HUES64 (cell line): Measurements from ENCODE around the gene ZCCHC4.
"Not testable (repeated sequence)": the region's sequence is repeated elsewhere in the genome, so short reads cannot be mapped to it uniquely, and the experiment has no call there.

Experiments used
- H3K27ac ChIP-seq: 2 replicates; pipeline ENCODE4 v1.7.0; 2013; ENCODE audit warnings: low read depth, low read length, inconsistent platforms
- H3K27me3 ChIP-seq: 2 replicates; pipeline ENCODE4 v1.6.1; 2013; ENCODE audit warnings: mild to moderate bottlenecking, low read length; ENCODE audit not compliant: insufficient read depth
- H3K36me3 ChIP-seq: 2 replicates; pipeline ENCODE4 v1.6.1; 2013; ENCODE audit warnings: mild to moderate bottlenecking, low read length; ENCODE audit not compliant: insufficient read depth
- H3K4me1 ChIP-seq: 2 replicates; pipeline ENCODE4 v1.6.1; 2013; ENCODE audit warnings: mild to moderate bottlenecking, low read length, moderate library complexity; ENCODE audit not compliant: insufficient read depth
- H3K4me3 ChIP-seq: 2 replicates; pipeline ENCODE4 v1.5.1; 2013; ENCODE audit warnings: mild to moderate bottlenecking, low read length, moderate library complexity
- H3K9ac ChIP-seq: 2 replicates; pipeline ENCODE4 v1.6.1; 2013; ENCODE audit warnings: mild to moderate bottlenecking, low read depth, low read length
- H3K9me3 ChIP-seq: 2 replicates; pipeline ENCODE4 v1.6.1; 2013; ENCODE audit warnings: low read depth, low read length; ENCODE audit not compliant: insufficient read depth
- WGBS: fragments of 150-250, 120-280 bp; methylation state at CpG from one replicate; pipeline ENCODE4 v1.1.7; 2013; ENCODE audit warnings: missing lambda C conversion rate; 5-methylcytosine and 5-hydroxymethylcytosine counted together

Gene ZCCHC4

DNA sequence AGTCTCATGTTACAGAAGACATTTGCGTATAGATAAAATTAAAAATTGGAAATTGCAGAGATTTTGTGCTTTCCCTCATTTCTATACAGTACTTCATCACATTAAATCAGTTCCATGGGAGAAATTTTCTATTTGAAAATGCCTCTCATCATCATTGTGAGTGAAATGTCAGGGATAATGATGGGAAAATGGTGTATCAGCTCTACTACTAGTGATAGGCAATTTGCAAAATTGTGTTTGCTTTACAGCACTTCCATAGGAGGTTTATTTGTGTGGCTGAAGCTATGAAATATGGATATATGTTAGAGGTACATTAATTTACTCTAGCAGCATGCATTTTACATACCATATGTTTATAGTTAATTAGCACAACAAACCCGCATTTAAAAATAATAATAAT is 43.5 kb downstream of the ZCCHC4 start:
- H3K9ac ChIP-seq: no peak overlapping the region
- peaks cover 20% of the 10 kb centered on the region for H3K9me3 ChIP-seq
- no peak overlapping the region for H3K4me3 ChIP-seq
- peaks cover 20% of the 10 kb centered on the region for H3K36me3 ChIP-seq
- H3K27ac ChIP-seq: no peak overlapping the region
- WGBS: 100% methylated on average over 1 of the region's 2 CpGs
- no peaks in the 10 kb centered on the region; the same call in 1 of the 2 replicates for H3K4me1 ChIP-seq
- H3K27me3 ChIP-seq: no peaks in the 10 kb centered on the region

DNA sequence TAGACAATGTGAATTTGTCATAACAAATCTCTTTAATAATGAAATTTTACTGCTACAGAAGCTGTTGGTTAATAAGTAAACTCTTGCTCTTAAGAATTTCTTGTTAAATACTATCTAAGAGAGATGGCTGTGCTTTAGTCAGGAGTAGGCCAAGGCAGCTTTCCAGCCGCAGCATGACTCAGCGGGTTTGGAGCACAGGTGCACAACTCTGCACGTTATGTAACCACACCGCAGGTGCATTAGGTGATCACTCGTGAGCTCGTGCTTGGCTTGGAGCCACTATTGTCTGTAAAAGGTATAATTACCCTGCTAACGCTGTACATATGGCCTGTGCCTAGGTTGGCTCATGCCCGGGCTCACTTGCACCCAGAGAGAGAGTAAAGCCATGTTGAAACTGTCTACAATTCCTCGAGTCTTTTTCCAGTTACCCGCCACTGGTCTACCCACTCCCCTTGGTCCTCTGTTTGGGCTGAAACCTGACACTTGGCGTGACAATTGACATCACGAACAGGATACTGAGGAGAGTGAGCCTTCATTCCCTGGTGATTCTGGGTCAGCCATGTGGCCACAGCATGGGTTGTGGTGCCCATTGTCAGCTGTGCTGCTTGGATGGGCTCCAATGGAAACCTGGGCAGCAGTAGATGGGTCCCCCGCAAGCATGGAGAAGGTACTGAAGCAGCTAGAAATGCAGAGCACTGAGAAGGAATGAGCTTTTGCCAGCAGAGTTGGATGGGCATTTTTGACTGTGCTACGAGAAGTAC is 46.1 kb downstream of the ZCCHC4 start:
- Histone ChIP-seq H3K9ac (no peak overlapping the region), H3K27ac (no peak overlapping the region), H3K4me1 (no peaks in the 10 kb centered on the region), H3K36me3 (peaks cover 38% of the 10 kb centered on the region), H3K4me3 (no peak overlapping the region), H3K9me3 (peaks cover 21% of the 10 kb centered on the region), H3K27me3 (no peaks in the 10 kb centered on the region)
- WGBS: 90% methylated on average over 14 of the region's 14 CpGs

DNA sequence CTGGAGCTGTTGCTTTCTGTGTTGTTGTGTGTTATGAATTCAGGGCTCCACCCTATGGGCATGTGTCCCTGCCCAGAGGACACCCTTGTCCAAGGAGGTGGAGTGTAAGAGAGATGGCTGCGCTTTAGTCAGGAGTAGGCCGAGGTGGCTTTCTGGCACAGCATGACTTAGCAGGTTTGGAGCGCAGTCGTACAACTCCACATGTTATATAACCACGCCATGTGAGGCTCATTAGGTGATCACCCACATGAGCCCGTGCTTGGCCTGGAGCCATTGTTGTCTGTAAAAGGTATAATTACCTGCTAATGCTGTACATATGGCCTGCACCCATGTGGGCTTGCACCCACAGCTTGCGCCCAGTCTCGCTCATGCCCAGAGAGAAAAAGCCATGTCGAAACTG is 48.7 kb downstream of the ZCCHC4 start:
- Histone ChIP-seq H3K9me3 (peaks cover 21% of the 10 kb centered on the region), H3K27ac (no peak overlapping the region), H3K9ac (no peak overlapping the region), H3K27me3 (no peaks in the 10 kb centered on the region), H3K36me3 (peaks cover 54% of the 10 kb centered on the region), H3K4me1 (no peaks in the 10 kb centered on the region), H3K4me3 (no peak overlapping the region)
- WGBS: 97% methylated on average over 9 of the region's 9 CpGs

DNA sequence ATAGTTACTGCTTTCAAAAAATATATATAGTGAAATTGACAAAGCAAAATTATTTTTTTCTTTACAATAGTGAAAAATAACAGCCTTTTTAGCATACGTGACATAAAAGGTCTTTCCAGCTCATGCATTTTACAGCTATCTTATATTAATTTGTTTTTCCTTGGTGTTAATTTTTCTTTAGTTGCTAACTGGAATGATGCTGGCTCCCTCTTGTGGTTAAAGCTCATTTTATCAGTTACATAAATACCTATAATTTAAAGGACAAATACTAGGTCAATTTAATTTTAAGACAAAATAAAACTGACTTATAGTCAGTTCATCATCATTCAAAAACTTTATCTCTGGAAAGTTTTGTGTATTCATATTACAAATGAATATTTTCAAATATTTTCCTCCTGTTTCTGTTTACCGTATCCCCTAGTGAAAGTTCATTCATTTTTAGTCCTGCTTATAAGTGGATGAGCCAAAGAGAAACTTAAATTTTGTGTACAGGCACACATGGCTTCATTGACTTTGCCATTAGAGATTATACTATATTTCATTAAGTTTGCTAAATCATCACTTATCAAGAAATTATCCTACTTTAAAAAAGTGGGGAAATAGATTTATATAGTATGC is 54.5 kb downstream of the ZCCHC4 start:
- WGBS: 100% methylated on average over 1 of the region's 2 CpGs
- Histone ChIP-seq H3K36me3 (peaks cover 34% of the 10 kb centered on the region), H3K9ac (no peak overlapping the region), H3K27me3 (no peaks in the 10 kb centered on the region), H3K9me3 (no peaks in the 10 kb centered on the region), H3K27ac (no peak overlapping the region), H3K4me3 (no peak overlapping the region), H3K4me1 (peaks cover 12% of the 10 kb centered on the region)

DNA sequence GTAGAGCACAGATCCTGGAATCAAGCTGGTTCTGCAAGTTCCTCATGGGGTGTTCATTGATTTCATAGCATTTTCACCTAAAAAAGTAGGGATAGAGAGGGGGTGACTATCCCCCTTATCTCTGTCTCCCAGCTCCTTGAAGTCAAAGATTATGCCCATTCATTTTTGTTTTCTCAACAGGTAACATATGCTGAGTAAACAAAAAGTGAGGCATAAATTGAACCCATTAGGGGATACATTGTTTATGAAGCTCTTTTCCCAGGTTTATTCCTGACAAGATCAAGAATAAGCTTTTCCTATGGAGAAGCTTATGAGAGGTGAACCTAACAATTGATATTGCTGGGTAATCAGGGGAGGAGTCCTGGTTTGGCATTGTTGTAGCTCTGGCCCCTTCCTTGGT is 55.3 kb downstream of the ZCCHC4 start:
- H3K27ac ChIP-seq: no peak overlapping the region
- no peak overlapping the region for H3K9ac ChIP-seq

DNA sequence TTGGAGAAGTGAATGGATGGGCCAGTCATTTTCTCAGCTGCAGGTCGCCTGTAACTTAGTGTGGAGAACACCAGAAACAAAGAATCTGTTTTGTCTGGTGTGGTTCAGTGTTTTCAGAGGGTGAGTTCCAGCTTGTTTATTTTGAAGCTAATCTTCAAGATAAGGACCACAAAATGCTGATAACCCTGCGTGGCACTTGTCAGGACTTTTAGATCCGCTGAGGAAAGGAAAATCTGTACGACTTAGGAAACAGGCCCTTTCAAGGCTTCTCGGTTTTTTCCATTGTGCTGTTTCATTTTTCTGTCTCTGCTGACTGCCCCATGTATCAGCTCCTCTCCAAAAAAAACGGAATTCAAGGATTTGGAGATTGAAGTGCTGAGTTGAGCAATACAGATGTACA is 55.7 kb downstream of the ZCCHC4 start:
- 88% methylated on average over 6 of the region's 6 CpGs for WGBS
- Histone ChIP-seq H3K27me3 (no peaks in the 10 kb centered on the region), H3K9ac (no peak overlapping the region), H3K4me3 (no peak overlapping the region), H3K9me3 (no peaks in the 10 kb centered on the region), H3K27ac (no peak overlapping the region), H3K36me3 (peaks cover 26% of the 10 kb centered on the region), H3K4me1 (peaks cover 12% of the 10 kb centered on the region)

More for the DNA sequence above, 55.3 kb downstream of the ZCCHC4 start:
- Histone ChIP-seq H3K36me3 (peaks cover 28% of the 10 kb centered on the region), H3K27me3 (no peaks in the 10 kb centered on the region), H3K9me3 (no peaks in the 10 kb centered on the region), H3K4me3 (no peak overlapping the region), H3K4me1 (peaks cover 12% of the 10 kb centered on the region)

DNA sequence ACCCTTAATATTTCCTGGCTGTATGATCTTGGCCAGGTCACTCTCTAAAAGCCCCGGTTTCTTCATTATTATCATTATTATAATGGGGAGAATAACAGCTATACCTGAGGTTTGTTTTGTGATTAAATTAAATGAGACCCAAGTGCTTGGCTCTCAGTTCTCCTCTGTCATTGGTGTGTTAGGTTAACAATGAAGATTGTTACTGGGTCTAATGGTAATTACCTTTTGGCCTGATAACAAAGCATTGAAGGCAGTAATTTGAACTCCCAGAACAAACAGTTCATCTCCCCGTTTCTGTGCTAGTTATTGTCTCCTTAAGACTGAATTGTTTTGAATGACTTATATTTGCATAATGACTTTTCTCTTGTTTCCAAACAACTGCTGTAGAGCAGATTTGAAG is 57.7 kb downstream of the ZCCHC4 start:
- H3K4me1 ChIP-seq: peaks cover 18% of the 10 kb centered on the region

DNA sequence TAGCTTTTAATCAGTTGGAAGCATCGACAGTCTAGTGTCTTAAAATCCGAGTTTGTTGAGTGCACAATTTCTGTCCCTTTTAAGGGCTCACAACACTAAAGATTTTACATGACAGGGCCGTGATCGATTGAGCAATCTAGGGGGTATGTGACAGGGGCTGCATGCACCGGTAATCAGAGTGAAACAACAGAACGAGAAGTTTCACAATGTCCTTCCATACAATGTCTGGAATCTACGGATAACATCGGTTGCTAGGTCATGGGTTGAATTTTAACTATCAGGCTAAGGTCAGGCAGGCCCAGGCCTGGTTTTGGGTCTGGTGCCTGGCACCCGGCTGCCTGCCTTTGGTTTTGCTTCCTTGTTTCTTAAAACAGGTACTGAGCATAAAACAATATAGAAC is 60.0 kb downstream of the ZCCHC4 start:
- H3K9ac ChIP-seq, H3K9me3 ChIP-seq, H3K4me3 ChIP-seq, H3K27me3 ChIP-seq, H3K27ac ChIP-seq, H3K36me3 ChIP-seq: not testable (repeated sequence)
- peaks cover 23% of the 10 kb centered on the region for H3K4me1 ChIP-seq
- WGBS: 95% methylated on average over 9 of the region's 9 CpGs

More for the DNA sequence above, 57.7 kb downstream of the ZCCHC4 start:
- WGBS: 67% methylated on average over 1 of the region's 2 CpGs
- H3K9ac ChIP-seq: no peak overlapping the region
- H3K27me3 ChIP-seq: no peaks in the 10 kb centered on the region
- H3K36me3 ChIP-seq: peaks cover 12% of the 10 kb centered on the region
- no peak overlapping the region for H3K4me3 ChIP-seq
- peak overlapping the region; percentile 48; the same call in 1 of the 2 replicates for H3K27ac ChIP-seq
- H3K9me3 ChIP-seq: no peaks in the 10 kb centered on the region

DNA sequence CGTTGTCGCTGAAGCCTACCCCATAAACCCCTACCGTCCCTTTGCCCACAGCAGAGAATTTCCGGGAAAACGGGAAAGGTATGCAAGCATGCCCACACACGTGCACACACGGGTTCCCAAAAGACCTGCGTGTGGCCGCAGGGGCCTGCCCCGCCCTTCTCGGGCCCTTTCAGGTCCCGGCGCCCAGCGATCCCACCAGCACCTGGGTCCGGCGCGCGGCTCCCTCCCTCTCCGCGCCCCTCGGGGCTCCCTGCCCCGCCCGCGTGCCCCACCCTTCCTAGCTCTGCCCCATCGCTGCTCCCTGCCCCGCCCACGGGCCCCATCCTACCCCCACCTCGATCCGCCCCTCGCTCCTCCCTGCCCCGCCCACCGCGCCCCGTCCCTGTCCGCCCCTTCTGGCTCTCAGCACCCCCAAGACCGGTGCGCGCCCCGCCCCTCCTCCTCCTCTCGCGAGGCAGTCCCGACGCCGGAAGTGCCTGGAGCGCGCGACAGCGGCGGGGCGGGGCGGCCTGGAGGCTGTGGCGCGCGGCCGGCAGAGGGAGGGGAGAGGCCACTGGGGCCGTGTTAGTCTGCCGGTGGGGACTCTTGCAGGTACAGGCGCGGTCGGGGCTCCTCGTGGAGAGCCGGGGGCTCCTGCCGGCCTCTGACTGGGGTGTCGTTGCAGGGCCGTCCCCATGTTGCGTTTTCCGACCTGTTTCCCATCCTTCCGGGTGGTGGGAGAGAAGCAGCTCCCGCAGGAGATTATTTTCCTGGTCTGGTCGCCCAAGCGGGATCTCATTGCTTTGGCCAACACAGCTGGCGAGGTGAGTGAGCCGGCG is 64.4 kb downstream of the ZCCHC4 start, which contains the start of gene ANAPC4:
ANAPC4 (plus strand) TSS at position 510 of the 818 bp plus-strand sequence; CDS start at position 675, 165 bp downstream.
- Histone ChIP-seq H3K4me3 (peak within 1 kb of the TSS; percentile 100), H3K36me3 (peaks cover 27% of the 10 kb centered on the region), H3K9me3 (no peaks in the 10 kb centered on the region), H3K4me1 (peaks cover 15% of the 10 kb centered on the region), H3K9ac (peak within 1 kb of the TSS; percentile 93), H3K27me3 (no peaks in the 10 kb centered on the region), H3K27ac (peak within 1 kb of the TSS; percentile 77)
- WGBS: under 1% methylated on average over 70 of the region's 74 CpGs

DNA sequence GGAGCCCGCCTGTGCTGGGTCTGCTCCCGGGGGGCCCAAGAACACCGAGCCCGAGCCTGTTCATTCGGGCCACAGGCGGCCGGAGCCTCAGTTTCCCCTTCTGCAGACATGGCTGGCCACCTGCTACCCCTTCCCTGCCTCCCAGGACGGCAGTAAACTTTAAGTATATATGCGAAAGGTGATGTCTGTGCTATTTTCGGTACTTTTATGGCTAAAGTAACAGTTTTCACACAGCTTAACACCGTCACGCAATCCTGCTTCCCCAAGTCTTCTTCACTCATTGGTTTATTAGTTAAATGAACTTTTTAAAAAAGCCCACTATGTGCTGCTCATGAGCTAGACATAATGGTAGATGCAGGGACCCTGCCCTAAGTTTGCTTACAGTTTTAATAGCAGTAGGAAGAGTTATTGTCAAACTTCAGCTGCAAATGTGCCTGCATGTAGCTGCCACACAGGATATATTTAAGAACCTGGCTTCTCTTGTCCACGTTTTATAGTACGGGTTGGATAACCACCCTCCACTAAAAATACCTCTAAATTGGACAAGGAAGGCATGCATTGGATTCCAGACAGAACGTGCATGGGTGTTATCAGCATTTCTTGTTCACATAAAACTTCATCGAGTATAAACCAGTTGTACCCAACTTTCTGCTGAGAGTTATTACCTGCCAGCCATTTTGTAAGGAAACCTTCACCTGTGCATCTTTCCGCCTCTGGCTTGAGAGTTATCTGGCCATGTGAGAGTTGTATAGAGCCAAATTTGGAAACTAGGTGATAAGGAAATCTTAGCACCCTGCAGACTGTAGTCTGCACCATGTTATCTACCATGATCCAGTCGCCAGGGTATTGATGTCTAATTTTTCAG is 65.2 kb downstream of the ZCCHC4 start:
- Histone ChIP-seq H3K27me3 (no peaks in the 10 kb centered on the region), H3K4me1 (peaks cover 15% of the 10 kb centered on the region), H3K9me3 (no peaks in the 10 kb centered on the region), H3K9ac (peak overlapping the region; percentile 93), H3K36me3 (peaks cover 35% of the 10 kb centered on the region), H3K4me3 (peak overlapping the region; percentile 100), H3K27ac (peak overlapping the region; percentile 77)
- WGBS: 26% methylated on average over 13 of the region's 18 CpGs
